Activated B cell treated with CpG ODN at 0.5 μM for 24 hours (primary cell): ENCODE data around the gene ANXA6. TPM values are rescaled to one million over a fixed set of nuclear protein-coding genes. Genes with fewer than 3 reads are reported as not detected.

ENCODE experiments used
- ATAC-seq: fragments of 200-7000 bp; cut with Tn5 transposase; one replicate; pipeline ENCODE4 v1.10.0; 2021; ENCODE audit warnings: low read depth, mild to moderate bottlenecking, moderate library complexity
- CTCF ChIA-PET: fragments of 350-600 bp; sonication (Branson Sonifier 250); formaldehyde crosslinking; loops from one replicate; lab custom pipeline; 2021; ENCODE audit warnings: antibody characterized with exemption; lab: Charles Lee
- POLR2A ChIA-PET: fragments of 350-600 bp; sonication (Branson Sonifier 250); formaldehyde crosslinking; loops from one replicate; lab custom pipeline; 2021; ENCODE audit warnings: antibody characterized with exemption; lab: Charles Lee
- DNase-seq: peaks from one replicate; pipeline ENCODE4 v3.0.0; 2022
- H3K27ac Mint-ChIP-seq: one replicate; pipeline ENCODE4 v1.8.0; 2020; ENCODE audit warnings: mixed read lengths
- H3K27me3 Mint-ChIP-seq: one replicate; pipeline ENCODE4 v1.8.0; 2021; ENCODE audit warnings: mixed read lengths
- H3K36me3 Mint-ChIP-seq: one replicate; pipeline ENCODE4 v1.8.0; 2021; ENCODE audit warnings: low read depth, mixed read lengths
- H3K4me1 Mint-ChIP-seq: one replicate; pipeline ENCODE4 v1.8.0; 2021; ENCODE audit warnings: mixed read lengths
- H3K4me3 Mint-ChIP-seq: one replicate; pipeline ENCODE4 v1.8.0; 2020; ENCODE audit warnings: mild to moderate bottlenecking, mixed read lengths
- H3K9me3 Mint-ChIP-seq: one replicate; pipeline ENCODE4 v1.8.0; 2020; ENCODE audit warnings: mixed read lengths
- CTCF ChIP-seq: fragments of 200-600 bp; IDR thresholded peaks from one replicate; pipeline ENCODE4 v1.8.0; 2022; ENCODE audit warnings: antibody characterized with exemption, mild to moderate bottlenecking
- intact Hi-C: fragments of 100-400 bp; cut with micrococcal nuclease; formaldehyde crosslinking; loops from one replicate; pipeline ENCODE4 v1.15.1; 2024
- total RNA-seq: library from RNA; stranded (reverse); gene quantifications from 2 replicates; pipeline ENCODE4 v1.2.3, GENCODE V29; 2022

The ANXA6 gene
- total RNA-seq, 1 donor from 2014 or later = 367 TPM

GRCh38 chr5:151121665-151122064, 35.9 kb downstream of the ANXA6 start:
- ATAC-seq = no peak
- H3K4me1 Mint-ChIP-seq = peaks cover 49% of the 10 kb centered on the region
- intact Hi-C loops = no loop called here
- no peak for DNase-seq
- no peak for TF ChIP-seq CTCF
- ChIA-PET POLR2A (interaction anchor here (0.7 to 1.2 kb wide), 3 partner anchors 35 to 43 kb away, joined by 3 to 4 read pairs (median 3); partner anchors contain the start of gene ANXA6), CTCF (interaction anchor here (1.5 to 10.8 kb wide), 3 partner anchors 44 to 194 kb away, joined by 4 to 309 read pairs (median 73); no protein-coding TSS in a partner anchor)
- no peaks in the 10 kb centered on the region for H3K27me3 Mint-ChIP-seq
- H3K4me3 Mint-ChIP-seq = no peak overlapping the region
- peaks cover 85% of the 10 kb centered on the region for H3K36me3 Mint-ChIP-seq
- peak overlapping the region; percentile 64 for H3K27ac Mint-ChIP-seq
- H3K9me3 Mint-ChIP-seq = no peaks in the 10 kb centered on the region

- DNase-seq = no peak
- peaks cover 85% of the 10 kb centered on the region for H3K36me3 Mint-ChIP-seq
- ATAC-seq = no peak
- no peak overlapping the region for H3K4me3 Mint-ChIP-seq
- CTCF ChIA-PET = interaction anchor here (1.5 to 10.8 kb wide), 3 partner anchors 45 to 195 kb away, joined by 4 to 309 read pairs (median 73); no protein-coding TSS in a partner anchor
- peak overlapping the region; percentile 43 for H3K27ac Mint-ChIP-seq
- POLR2A ChIA-PET = interaction anchor here (1.2 kb wide), 1 partner anchor 34 kb away, joined by 3 read pairs; no protein-coding TSS in a partner anchor
- H3K4me1 Mint-ChIP-seq = peaks cover 43% of the 10 kb centered on the region
- H3K27me3 Mint-ChIP-seq = no peaks in the 10 kb centered on the region
- no peak for TF ChIP-seq CTCF
- intact Hi-C loops = no loop called here
- H3K9me3 Mint-ChIP-seq = no peaks in the 10 kb centered on the region
These were observed 36.5 kb downstream of the ANXA6 start for GRCh38 chr5:151121095-151121494.

GRCh38 chr5:151118913-151119575, 38.5 kb downstream of the ANXA6 start:
- intact Hi-C loops = no loop called here
- Mint-ChIP-seq H3K4me1 (peaks cover 30% of the 10 kb centered on the region), H3K27me3 (no peaks in the 10 kb centered on the region), H3K36me3 (peaks cover 83% of the 10 kb centered on the region), H3K4me3 (no peak overlapping the region), H3K27ac (peak overlapping the region; percentile 35), H3K9me3 (no peaks in the 10 kb centered on the region)
- no peak for DNase-seq
- ATAC-seq = no peak
- TF ChIP-seq CTCF = no peak
- CTCF ChIA-PET = interaction anchor here (0.9 to 16.6 kb wide), 4 partner anchors 30 to 120 kb away, joined by 3 to 625 read pairs (median 106); no protein-coding TSS in a partner anchor
- POLR2A ChIA-PET = no interaction called here

GRCh38 chr5:151115272-151115905, 42.2 kb downstream of the ANXA6 start:
- Mint-ChIP-seq H3K27me3 (no peaks in the 10 kb centered on the region), H3K4me3 (no peak overlapping the region), H3K4me1 (peaks cover 26% of the 10 kb centered on the region), H3K9me3 (no peaks in the 10 kb centered on the region), H3K36me3 (peaks cover 80% of the 10 kb centered on the region), H3K27ac (peak overlapping the region; percentile 12)
- ChIA-PET POLR2A (interaction anchor here (0.6 to 3.7 kb wide), 20 partner anchors 10 to 137 kb away, joined by 3 to 30 read pairs (median 4); no protein-coding TSS in a partner anchor), CTCF (interaction anchor here (0.6 to 16.6 kb wide), 50 partner anchors 10 to 415 kb away, joined by 3 to 625 read pairs (median 5); partner anchors contain the start of genes ANXA6, RBM22 and TNIP1)
- intact Hi-C loops = loop anchor here (1.0 kb wide), 8 partner anchors 9 to 314 kb away; no protein-coding TSS in a partner anchor
- peak; percentile 78 for TF ChIP-seq CTCF
- ATAC-seq (peak; percentile 80), DNase-seq (peak; percentile 70)
